ENCODE measurements around the gene FAM8A1.

- no peak for TF ChIP-seq CTCF (IDR thresholded peaks at IDR 0.05 in 8 of 11, conservative IDR thresholded peaks at IDR 0.05 in 3 of 11)
- no peak for TF ChIP-seq POLR2A (IDR thresholded peaks at IDR 0.05)
These were observed 2.8 kb downstream of the FAM8A1 start for GRCh38 chr6:17602888-17603287.
